T-helper 1 cell treated with Interleukin-12 subunit alpha and Interleukin-12 subunit beta and Interleukin-4 antibody, amounts not matched to agents 30 ng/mL and 1 ng/mL, for 36 hours (primary cell): ENCODE data around the gene SNAPC2. TPM values are rescaled to one million over a fixed set of nuclear protein-coding genes. Genes with fewer than 3 reads are reported as not detected.
"Not testable (repeated sequence)": the region's sequence is repeated elsewhere in the genome, so short reads cannot be mapped to it uniquely, and the experiment has no call there.

ENCODE experiments used
- intact Hi-C: fragments of 100-400 bp; cut with micrococcal nuclease; formaldehyde crosslinking; loops from one replicate; pipeline ENCODE4 v1.15.1; 2024
- total RNA-seq: library from RNA; stranded (reverse); gene quantifications from 2 replicates; pipeline ENCODE4 v1.2.3, GENCODE V29; 2022

SNAPC2 gene
- total RNA-seq, 1 donor from 2014 or later: 28.5 TPM

- intact Hi-C loops: no loop called here
Measured at GRCh38 chr19:7908742-7909461, 11.2 kb upstream of the SNAPC2 start.

GRCh38 chr19:7909471-7910067, 10.6 kb upstream of the SNAPC2 start:
- intact Hi-C loops: no loop called here

- intact Hi-C loops: no loop called here
Measured at GRCh38 chr19:7910321-7911161, 9.6 kb upstream of the SNAPC2 start.

GRCh38 chr19:7911508-7912143, 8.5 kb upstream of the SNAPC2 start:
- intact Hi-C loops: no loop called here

- intact Hi-C loops: no loop called here
Measured at GRCh38 chr19:7912144-7912696, 7.9 kb upstream of the SNAPC2 start.

GRCh38 chr19:7912697-7913564, 7.2 kb upstream of the SNAPC2 start:
- intact Hi-C loops: no loop called here

GRCh38 chr19:7913652-7914051, 6.5 kb upstream of the SNAPC2 start:
- intact Hi-C loops: no loop called here

- intact Hi-C loops: no loop called here
Measured at GRCh38 chr19:7914099-7914498, 6.0 kb upstream of the SNAPC2 start.

GRCh38 chr19:7914598-7915045, 5.5 kb upstream of the SNAPC2 start, which contains the start of gene TGFBR3L:
Gene TGFBR3L (plus strand): TSS chr19:7914830.
- intact Hi-C loops: no loop called here

- intact Hi-C loops: loop anchor here (1.0 kb wide), 1 partner anchor 12 kb away; the partner anchor contains the start of gene MAP2K7
Measured at GRCh38 chr19:7915250-7916102, 4.7 kb upstream of the SNAPC2 start.

- intact Hi-C loops: loop anchor here (1.0 kb wide), 1 partner anchor 13 kb away; the partner anchor contains the start of gene MAP2K7
Measured at GRCh38 chr19:7916103-7916954, 3.8 kb upstream of the SNAPC2 start.

GRCh38 chr19:7916955-7917266, 3.2 kb upstream of the SNAPC2 start:
- intact Hi-C loops: loop anchor here (1.0 kb wide), 1 partner anchor 14 kb away; the partner anchor contains the start of gene MAP2K7

- intact Hi-C loops: no loop called here
Measured at GRCh38 chr19:7917267-7918061, 2.7 kb upstream of the SNAPC2 start.

- intact Hi-C loops: not testable (repeated sequence)
Measured at GRCh38 chr19:7918062-7918614, 2.0 kb upstream of the SNAPC2 start.

- intact Hi-C loops: no loop called here
Measured at GRCh38 chr19:7918615-7919421, 1.3 kb upstream of the SNAPC2 start.
